Kidney epithelial cell (primary cell): ENCODE data around the gene FOXP1. TPM values are rescaled to one million over a fixed set of nuclear protein-coding genes. Genes with fewer than 3 reads are reported as not detected.

Experiments used
- DNase-seq: peaks from one replicate; pipeline ENCODE4 v3.0.0-alpha.2; 2010; ENCODE audit warnings: low read depth
- H3K27me3 ChIP-seq: 2 replicates; pipeline ENCODE4 v1.6.0; 2011; ENCODE audit warnings: low read length; ENCODE audit not compliant: control insufficient read depth, insufficient read depth
- H3K36me3 ChIP-seq: 2 replicates; pipeline ENCODE4 v1.5.1; 2011; ENCODE audit warnings: low read length; ENCODE audit not compliant: control insufficient read depth, insufficient read depth
- H3K4me3 ChIP-seq: 2 replicates; pipeline ENCODE4 v1.5.1; 2011; ENCODE audit warnings: low read depth, mild to moderate bottlenecking, control low read depth, low read length
- CTCF ChIP-seq: IDR thresholded peaks from 2 replicates; pipeline ENCODE4 v1.5.1; 2011; ENCODE audit warnings: mild to moderate bottlenecking, moderate library complexity, low read length, control low read depth, inconsistent platforms; ENCODE audit not compliant: insufficient read depth, poor library complexity, severe bottlenecking
- total RNA-seq: library from RNA; depleted of rRNA; stranded (reverse); fragments of >200 nt; gene quantifications from 2 replicates; pipeline ENCODE4 v1.2.3, GENCODE V29; 2015

FOXP1 gene
- total RNA-seq, 1 donor from 2014 or later = 75.0 TPM

GRCh38 chr3:71061581-71061980, 521.9 kb downstream of the FOXP1 start:
- H3K4me3 ChIP-seq = no peak overlapping the region
- DNase-seq = no peak
- TF ChIP-seq CTCF = no peak
- no peaks in the 10 kb centered on the region for H3K36me3 ChIP-seq
- H3K27me3 ChIP-seq = no peaks in the 10 kb centered on the region

GRCh38 chr3:71061037-71061436, 522.5 kb downstream of the FOXP1 start:
- Histone ChIP-seq H3K36me3 (no peaks in the 10 kb centered on the region), H3K27me3 (no peaks in the 10 kb centered on the region), H3K4me3 (no peak overlapping the region)
- TF ChIP-seq CTCF = no peak
- no peak for DNase-seq

GRCh38 chr3:71060536-71060935, 523.0 kb downstream of the FOXP1 start:
- Histone ChIP-seq H3K27me3 (no peaks in the 10 kb centered on the region), H3K36me3 (no peaks in the 10 kb centered on the region), H3K4me3 (no peak overlapping the region)
- no peak for DNase-seq
- no peak for TF ChIP-seq CTCF

- no peaks in the 10 kb centered on the region for H3K27me3 ChIP-seq
- no peak overlapping the region for H3K4me3 ChIP-seq
- no peak for DNase-seq
- no peak for TF ChIP-seq CTCF
- no peaks in the 10 kb centered on the region for H3K36me3 ChIP-seq
Observed at GRCh38 chr3:71057526-71057894, 526.0 kb downstream of the FOXP1 start.

- no peaks in the 10 kb centered on the region for H3K36me3 ChIP-seq
- H3K4me3 ChIP-seq = no peak overlapping the region
- TF ChIP-seq CTCF = no peak
- H3K27me3 ChIP-seq = no peaks in the 10 kb centered on the region
- no peak for DNase-seq
Observed at GRCh38 chr3:71056327-71056726, 527.2 kb downstream of the FOXP1 start.

GRCh38 chr3:71055257-71056001, 528.1 kb downstream of the FOXP1 start:
- DNase-seq = no peak
- Histone ChIP-seq H3K36me3 (no peaks in the 10 kb centered on the region), H3K27me3 (no peaks in the 10 kb centered on the region), H3K4me3 (no peak overlapping the region)
- TF ChIP-seq CTCF = no peak
